Hepatocyte (in vitro differentiated cells): ENCODE results near the gene GPER1.

ENCODE experiments used
- EZH2phosphoT487 ChIP-seq: fragments of 200-600 bp; sonication (generic); IDR thresholded peaks from one replicate; pipeline ENCODE4 v1.6.1; 2018; ENCODE audit warnings: antibody characterized with exemption, mild to moderate bottlenecking, low read depth, moderate library complexity; ENCODE audit not compliant: unreplicated experiment, severe bottlenecking
- TF ChIP-seq, protein P1 (sequence below): fragments of 200-600 bp; sonication (generic); IDR thresholded peaks from 2 replicates; pipeline ENCODE4 v1.5.1; 2016; ENCODE audit warnings: antibody characterized with exemption, mild to moderate bottlenecking; ENCODE audit not compliant: poor library complexity

DNA sequence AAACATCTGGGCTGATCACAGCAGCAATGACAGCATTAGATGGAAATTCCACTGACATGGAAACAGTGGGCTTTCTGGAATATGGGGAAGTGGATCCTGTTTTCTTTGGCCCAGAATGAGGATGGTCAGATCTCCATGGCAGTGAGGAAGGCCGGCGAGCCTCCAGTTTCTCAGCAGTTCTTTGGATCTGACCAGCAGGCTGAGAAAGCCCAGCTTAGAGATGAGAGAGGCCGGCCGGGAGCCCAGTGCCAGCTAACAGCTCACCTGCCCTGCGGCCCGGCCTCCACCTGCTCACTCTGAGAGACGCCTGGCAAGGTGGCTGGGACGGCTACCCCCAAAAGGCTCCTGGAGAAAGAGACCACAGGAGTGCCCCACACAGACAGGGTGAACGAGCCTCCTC lies 24.2 kb downstream of the GPER1 start:
- TF ChIP-seq, protein P1, sequence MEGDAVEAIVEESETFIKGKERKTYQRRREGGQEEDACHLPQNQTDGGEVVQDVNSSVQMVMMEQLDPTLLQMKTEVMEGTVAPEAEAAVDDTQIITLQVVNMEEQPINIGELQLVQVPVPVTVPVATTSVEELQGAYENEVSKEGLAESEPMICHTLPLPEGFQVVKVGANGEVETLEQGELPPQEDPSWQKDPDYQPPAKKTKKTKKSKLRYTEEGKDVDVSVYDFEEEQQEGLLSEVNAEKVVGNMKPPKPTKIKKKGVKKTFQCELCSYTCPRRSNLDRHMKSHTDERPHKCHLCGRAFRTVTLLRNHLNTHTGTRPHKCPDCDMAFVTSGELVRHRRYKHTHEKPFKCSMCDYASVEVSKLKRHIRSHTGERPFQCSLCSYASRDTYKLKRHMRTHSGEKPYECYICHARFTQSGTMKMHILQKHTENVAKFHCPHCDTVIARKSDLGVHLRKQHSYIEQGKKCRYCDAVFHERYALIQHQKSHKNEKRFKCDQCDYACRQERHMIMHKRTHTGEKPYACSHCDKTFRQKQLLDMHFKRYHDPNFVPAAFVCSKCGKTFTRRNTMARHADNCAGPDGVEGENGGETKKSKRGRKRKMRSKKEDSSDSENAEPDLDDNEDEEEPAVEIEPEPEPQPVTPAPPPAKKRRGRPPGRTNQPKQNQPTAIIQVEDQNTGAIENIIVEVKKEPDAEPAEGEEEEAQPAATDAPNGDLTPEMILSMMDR: no peak
- no peak for TF ChIP-seq EZH2phosphoT487
